H1 (cell line): ENCODE data around the gene TMEM117. TPM values are rescaled to one million over a fixed set of nuclear protein-coding genes. Genes with fewer than 3 reads are reported as not detected.

Source experiments
- CTCF ChIA-PET: fragments of 300-600 bp; sonication (Branson Sonifier 250); formaldehyde crosslinking; loops from one replicate; lab custom pipeline; 2021; ENCODE audit not compliant: partially characterized antibody; lab: Charles Lee
- POLR2A ChIA-PET: fragments of 300-600 bp; sonication (Branson Sonifier 250); formaldehyde crosslinking; loops from one replicate; lab custom pipeline; 2021; ENCODE audit warnings: inconsistent platforms; ENCODE audit not compliant: partially characterized antibody; lab: Charles Lee
- DNase-seq, 2 experiments: peaks; one replicate each; pipeline versions ENCODE4 v3.0.0 to v3.0.0-alpha.2; 2010 to 2022; ENCODE audit warnings: low spot score in 2 of 2, low read depth in 1 of 2, mixed read lengths in 1 of 2
- FAIRE-seq: peaks from 2 replicates; lab custom pipeline; 2011; peaks lifted over from hg19 to GRCh38; lab: Jason Lieb, UNC
- H2AFZ ChIP-seq: 2 replicates; pipeline ENCODE4 v1.8.1; 2012; ENCODE audit warnings: low read length, inconsistent platforms
- H2AK5ac ChIP-seq: 2 replicates; pipeline ENCODE4 v1.6.1; 2013; ENCODE audit warnings: low read depth, low read length
- H2BK120ac ChIP-seq: replicated peaks from 2 replicates; pipeline ENCODE3; 2013; ENCODE audit warnings: low read depth, low read length, inconsistent platforms
- H2BK12ac ChIP-seq: 2 replicates; pipeline ENCODE4 v1.6.1; 2013; ENCODE audit warnings: low read depth, low read length
- H2BK15ac ChIP-seq: 2 replicates; pipeline ENCODE4 v1.6.1; 2013; ENCODE audit warnings: low read length
- H2BK20ac ChIP-seq: 2 replicates; pipeline ENCODE4 v1.6.1; 2013; ENCODE audit warnings: low read length
- H2BK5ac ChIP-seq: 2 replicates; pipeline ENCODE4 v1.6.1; 2013; ENCODE audit warnings: low read depth, low read length
- H3K14ac ChIP-seq: 2 replicates; pipeline ENCODE4 v1.6.1; 2013; ENCODE audit warnings: inconsistent platforms; ENCODE audit not compliant: insufficient read length
- H3K18ac ChIP-seq: 2 replicates; pipeline ENCODE4 v1.6.1; 2013; ENCODE audit warnings: low read length; ENCODE audit errors: extremely low read depth
- H3K23ac ChIP-seq: 2 replicates; pipeline ENCODE4 v1.6.1; 2013; ENCODE audit warnings: inconsistent platforms; ENCODE audit not compliant: insufficient read length
- H3K23me2 ChIP-seq: 2 replicates; pipeline ENCODE4 v1.6.1; 2013; ENCODE audit warnings: low read depth, low read length
- H3K27ac ChIP-seq: 2 replicates; pipeline ENCODE4 v1.6.1; 2011; ENCODE audit warnings: low read depth, low read length, inconsistent platforms
- H3K27me3 ChIP-seq, 4 experiments: replicated peaks in 1 of 4; 1 replicate in 1 of 4; 2 replicates in 3 of 4; pipeline versions ENCODE4 v1.6.1 to v1.8.1; 2011 to 2013; ENCODE audit warnings: low read length in 3 of 4, mild to moderate bottlenecking in 3 of 4, inconsistent platforms in 2 of 4, mixed read lengths in 2 of 4, moderate library complexity in 1 of 4; ENCODE audit not compliant: control insufficient read depth in 3 of 4, insufficient read depth in 3 of 4; ENCODE audit errors: extremely low read depth in 1 of 4
- H3K36me3 ChIP-seq, 4 experiments: 2 replicates each; pipeline versions ENCODE4 v1.6.1 to v1.8.1; 2011 to 2013; ENCODE audit warnings: mild to moderate bottlenecking in 4 of 4, low read length in 3 of 4, moderate library complexity in 2 of 4, control low read depth in 1 of 4, inconsistent platforms in 1 of 4; ENCODE audit not compliant: insufficient read depth in 4 of 4, control insufficient read depth in 2 of 4
- H3K4ac ChIP-seq: replicated peaks from 2 replicates; pipeline ENCODE3; 2013; ENCODE audit warnings: low read length, low read depth, mixed read lengths, inconsistent platforms; ENCODE audit not compliant: insufficient read length
- H3K4me1 ChIP-seq, 4 experiments: replicated peaks in 1 of 4; 1 replicate in 1 of 4; 2 replicates in 3 of 4; pipeline versions ENCODE4 v1.6.1 to v1.8.1; 2011 to 2013; ENCODE audit warnings: low read length in 3 of 4, inconsistent platforms in 2 of 4, mixed read lengths in 1 of 4; ENCODE audit not compliant: insufficient read depth in 4 of 4, control insufficient read depth in 3 of 4
- H3K4me2 ChIP-seq, 2 experiments: 2 replicates each; pipeline versions ENCODE4 v1.6.1 to v1.8.1; 2011 to 2013; ENCODE audit warnings: low read depth in 2 of 2, low read length in 2 of 2, control low read depth in 1 of 2, inconsistent platforms in 1 of 2, mild to moderate bottlenecking in 1 of 2; ENCODE audit not compliant: insufficient read depth in 1 of 2
- H3K4me3 ChIP-seq, 4 experiments: fragments of 200-600, 300-600 bp in 1 of 4; sonication (generic), shearing (Covaris generic), sonication (Bioruptor Twin) in 1 of 4; 2 replicates each; pipeline versions ENCODE4 v1.5.1 to v1.8.1; 2011 to 2016; ENCODE audit warnings: low read length in 4 of 4, low read depth in 3 of 4, control low read depth in 2 of 4, inconsistent platforms in 2 of 4, mild to moderate bottlenecking in 2 of 4, mixed read lengths in 1 of 4, moderate library complexity in 1 of 4; ENCODE audit not compliant: insufficient read depth in 2 of 4; ENCODE audit errors: extremely low read depth in 1 of 4
- H3K56ac ChIP-seq: replicated peaks from 2 replicates; pipeline ENCODE3; 2013; ENCODE audit warnings: low read depth, mild to moderate bottlenecking, mixed read lengths, low read length, inconsistent platforms; ENCODE audit not compliant: insufficient read length
- H3K79me1 ChIP-seq: 2 replicates; pipeline ENCODE4 v1.6.1; 2013; ENCODE audit warnings: low read depth, low read length, control low read depth
- H3K79me2 ChIP-seq, 2 experiments: 2 replicates each; pipeline versions ENCODE4 v1.6.1 to v1.8.1; 2012 to 2013; ENCODE audit warnings: low read length in 2 of 2, mild to moderate bottlenecking in 2 of 2, inconsistent platforms in 1 of 2; ENCODE audit not compliant: insufficient read depth in 2 of 2, control insufficient read depth in 1 of 2
- H3K9ac ChIP-seq, 4 experiments: replicated peaks in 1 of 4; 1 replicate in 1 of 4; 2 replicates in 3 of 4; pipeline versions ENCODE4 v1.6.1 to v1.8.1; 2011 to 2013; ENCODE audit warnings: low read depth in 3 of 4, low read length in 3 of 4, control low read depth in 2 of 4, mild to moderate bottlenecking in 2 of 4, moderate library complexity in 2 of 4, inconsistent platforms in 1 of 4; ENCODE audit errors: extremely low read depth in 1 of 4
- H3K9me3 ChIP-seq, 2 experiments: 2 replicates each; pipeline versions ENCODE4 v1.6.1 to v1.8.1; 2012 to 2013; ENCODE audit warnings: mild to moderate bottlenecking in 2 of 2, moderate library complexity in 2 of 2, control low read depth in 1 of 2, inconsistent platforms in 1 of 2, low read depth in 1 of 2, low read length in 1 of 2, mixed read lengths in 1 of 2; ENCODE audit not compliant: insufficient read depth in 2 of 2
- H4K20me1 ChIP-seq, 2 experiments: replicated peaks in 1 of 2; 2 replicates each; pipeline versions ENCODE3 to v1.8.1; 2011 to 2013; ENCODE audit warnings: inconsistent platforms in 2 of 2, low read length in 2 of 2, mild to moderate bottlenecking in 1 of 2; ENCODE audit not compliant: insufficient read depth in 2 of 2, control insufficient read depth in 1 of 2
- H4K5ac ChIP-seq: 2 replicates; pipeline ENCODE4 v1.6.1; 2013; ENCODE audit warnings: low read length, low read depth, mixed read lengths, inconsistent platforms; ENCODE audit not compliant: insufficient read length
- H4K8ac ChIP-seq: 2 replicates; pipeline ENCODE4 v1.8.0; 2013; ENCODE audit warnings: mild to moderate bottlenecking, moderate library complexity, low read length, inconsistent platforms; ENCODE audit not compliant: insufficient read depth; ENCODE audit errors: extremely low read depth
- H4K91ac ChIP-seq: replicated peaks from 2 replicates; pipeline ENCODE3; 2013; ENCODE audit warnings: low read length, mixed read lengths, inconsistent platforms; ENCODE audit not compliant: insufficient read length
- CBX5 ChIP-seq: fragments of 300-800, 300-1000 bp; sonication (generic); IDR thresholded peaks from 2 replicates; pipeline ENCODE4 v1.7.1; 2016; ENCODE audit warnings: antibody characterized with exemption, low read length, low read depth
- CBX8 ChIP-seq: fragments of 300-800, 300-1000 bp; sonication (generic); IDR thresholded peaks from 2 replicates; pipeline ENCODE4 v1.7.1; 2016; ENCODE audit warnings: low read depth, low read length, borderline replicate concordance
- EZH2 ChIP-seq: fragments of 200-600 bp; sonication (generic); IDR thresholded peaks from 2 replicates; pipeline ENCODE4 v1.7.1; 2012; ENCODE audit warnings: low read depth, mild to moderate bottlenecking, moderate library complexity, low read length, inconsistent platforms; ENCODE audit not compliant: severe bottlenecking
- GABPA ChIP-seq: IDR thresholded peaks from 2 replicates; pipeline ENCODE4 v1.6.1; 2011; ENCODE audit warnings: mild to moderate bottlenecking, low read length, moderate library complexity, borderline replicate concordance; ENCODE audit not compliant: insufficient read depth
- HDAC6 ChIP-seq: IDR thresholded peaks from one replicate; pipeline ENCODE4 v1.7.1; 2012; ENCODE audit warnings: low read depth, mild to moderate bottlenecking, inconsistent platforms, low read length, moderate library complexity
- KDM1A ChIP-seq: fragments of 200-600, 300-600 bp; sonication (generic); IDR thresholded peaks from 2 replicates; pipeline ENCODE4 v1.7.1; 2016; ENCODE audit warnings: mild to moderate bottlenecking, low read length, borderline replicate concordance
- KDM5A ChIP-seq: fragments of 200-600 bp; IDR thresholded peaks from 2 replicates; pipeline ENCODE4 v1.7.1; 2012; ENCODE audit warnings: mild to moderate bottlenecking, low read length, inconsistent platforms, mixed read lengths
- POU5F1 ChIP-seq: IDR thresholded peaks from 2 replicates; pipeline ENCODE4 v1.6.1; 2011; ENCODE audit warnings: low read depth, mild to moderate bottlenecking, low read length, moderate library complexity
- RAD21 ChIP-seq, 2 experiments: IDR thresholded peaks in 1 of 2; conservative IDR thresholded peaks in 1 of 2; 2 replicates each; pipeline ENCODE4 v1.6.1; 2011; ENCODE audit warnings: low read depth in 2 of 2, low read length in 2 of 2, improper control_type of control experiment in 1 of 2, inconsistent platforms in 1 of 2, mild to moderate bottlenecking in 1 of 2, moderate library complexity in 1 of 2
- RFX5 ChIP-seq: IDR thresholded peaks from 2 replicates; pipeline ENCODE4 v1.6.1; 2011; ENCODE audit warnings: low read depth, low read length, improper control_type of control experiment, borderline replicate concordance
- SIRT6 ChIP-seq: IDR thresholded peaks from one replicate; pipeline ENCODE4 v1.7.1; 2012; ENCODE audit warnings: low read length, inconsistent platforms
- SUZ12 ChIP-seq: fragments of 200-600 bp; sonication (generic); IDR thresholded peaks from 2 replicates; pipeline ENCODE4 v1.6.1; 2012; ENCODE audit warnings: mild to moderate bottlenecking, inconsistent platforms, low read length, moderate library complexity, mixed read lengths
- TBP ChIP-seq: IDR thresholded peaks from 2 replicates; pipeline ENCODE4 v1.6.1; 2011; ENCODE audit warnings: low read depth, low read length, improper control_type of control experiment
- TEAD4 ChIP-seq: IDR thresholded peaks from 2 replicates; pipeline ENCODE4 v1.6.1; 2012; ENCODE audit warnings: low read depth, low read length, inconsistent platforms, mixed read lengths
- WGBS, 2 experiments: shearing (Covaris generic) in 1 of 2; methylation state at CpG; one replicate each; pipeline versions ENCODE4 v1.1.6 to v1.1.7; 2013 to 2015; ENCODE audit warnings: low lambda C conversion rate in 2 of 2, mixed read lengths in 2 of 2, inconsistent platforms in 1 of 2, low coverage in 1 of 2, missing lambda C conversion rate in 1 of 2; ENCODE audit not compliant: insufficient replicate concordance in 2 of 2, insufficient coverage in 1 of 2, insufficient read length in 1 of 2; ENCODE audit errors: extremely low coverage in 1 of 2, missing lambda C conversion rate in 1 of 2; 5-methylcytosine and 5-hydroxymethylcytosine counted together
- polyA plus RNA-seq, 7 experiments: library from polyadenylated mRNA; depleted of rRNA in 3 of 7; stranded (reverse) in 5 of 7; unstranded in 2 of 7; fragments of >200 nt in 5 of 7; fragments of 200-250 nt in 2 of 7; gene quantifications; 1 replicate in 5 of 7; 2 replicates in 1 of 7; 4 replicates in 1 of 7; pipeline versions ENCODE4 v1.2.1 to v1.2.3, GENCODE V29; 2011 to 2013; ENCODE audit warnings: missing spikeins in 2 of 7, mixed read lengths in 2 of 7
- total RNA-seq: library from RNA; stranded (reverse); fragmentation: NEBNext Ultra II Directional; extraction: Animal tissue kit (Norgen Biotek cat#: 25700); gene quantifications from 2 replicates; pipeline ENCODE4 v1.2.1, GENCODE V29; 2021
- TF ChIP-seq, protein P1 (sequence below): IDR thresholded peaks from 2 replicates; pipeline ENCODE4 v1.6.1; 2012; ENCODE audit warnings: inconsistent platforms

Gene TMEM117
- total and polyA plus RNA-seq, 2 of the 8 experiments (the other 6 are each of a cell fraction or from before 2014, with no cell fraction given) = 0.80 to 1.4 TPM

DNA sequence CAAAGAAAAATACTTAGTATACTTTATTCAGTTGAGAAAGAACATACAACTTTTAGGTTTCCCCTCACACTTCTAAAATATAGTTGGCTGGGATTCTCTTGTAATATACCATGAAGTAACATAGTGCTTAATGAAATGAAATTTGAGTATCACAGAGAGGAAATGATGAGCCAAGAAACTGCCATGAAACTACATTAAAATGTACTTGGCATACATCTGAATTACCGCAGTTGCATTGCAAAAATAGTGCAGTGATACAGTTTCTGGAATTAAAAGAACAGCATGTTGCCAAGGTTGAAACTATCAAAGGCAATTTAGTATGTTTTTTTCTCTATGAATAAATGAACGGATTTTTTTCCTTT lies 389.2 kb downstream of the TMEM117 start:
- Histone ChIP-seq H3K9ac (no peak overlapping the region), H2AFZ (no peak overlapping the region), H3K27me3 (no peaks in the 10 kb centered on the region), H3K4me3 (no peak overlapping the region), H3K23me2 (no peaks in the 10 kb centered on the region), H4K91ac (no peak overlapping the region), H3K79me2 (no peaks in the 10 kb centered on the region), H3K27ac (no peak overlapping the region), H4K8ac (no peak overlapping the region), H3K4me2 (no peak overlapping the region), H3K4ac (no peak overlapping the region), H2BK12ac (no peak overlapping the region), H3K14ac (no peak overlapping the region), H3K56ac (no peak overlapping the region), H4K20me1 (no peaks in the 10 kb centered on the region), H2BK120ac (no peak overlapping the region), H3K9me3 (no peaks in the 10 kb centered on the region), H2BK5ac (no peak overlapping the region), H3K4me1 (no peaks in the 10 kb centered on the region), H3K36me3 (no peaks in the 10 kb centered on the region), H2BK20ac (no peak overlapping the region), H3K23ac (no peak overlapping the region), H3K79me1 (no peaks in the 10 kb centered on the region), H4K5ac (no peak overlapping the region), H3K18ac (no peak overlapping the region), H2BK15ac (no peak overlapping the region), H2AK5ac (no peak overlapping the region)
- DNase-seq (no peak), FAIRE-seq (no peak)
- POLR2A ChIA-PET = no interaction called here
- CTCF ChIA-PET = no interaction called here
- 90% methylated on average over 2 of the region's 2 CpGs; no CpG with 5 or more reads in 1 of the 2 experiments for WGBS, 2 experiments
- no peak for TF ChIP-seq CBX5
- TF ChIP-seq POU5F1 = no peak
- no peak for TF ChIP-seq RAD21 (IDR thresholded peaks at IDR 0.05 in 1 of 2, conservative IDR thresholded peaks at IDR 0.05 in 1 of 2; ENCODE audit: low read depth in 2 of 2, low read length in 2 of 2)
- TF ChIP-seq KDM1A = no peak
- TF ChIP-seq HDAC6 = no peak
- no peak for TF ChIP-seq CBX8
- no peak for TF ChIP-seq TEAD4
- no peak for TF ChIP-seq RFX5
- no peak for TF ChIP-seq SUZ12
- no peak for TF ChIP-seq SIRT6
- no peak for TF ChIP-seq TBP
- TF ChIP-seq KDM5A = no peak
- no peak for TF ChIP-seq GABPA
- no peak for TF ChIP-seq EZH2
- TF ChIP-seq, protein P1, sequence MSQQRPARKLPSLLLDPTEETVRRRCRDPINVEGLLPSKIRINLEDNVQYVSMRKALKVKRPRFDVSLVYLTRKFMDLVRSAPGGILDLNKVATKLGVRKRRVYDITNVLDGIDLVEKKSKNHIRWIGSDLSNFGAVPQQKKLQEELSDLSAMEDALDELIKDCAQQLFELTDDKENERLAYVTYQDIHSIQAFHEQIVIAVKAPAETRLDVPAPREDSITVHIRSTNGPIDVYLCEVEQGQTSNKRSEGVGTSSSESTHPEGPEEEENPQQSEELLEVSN = no peak
